Raji (cell line): Measurements from ENCODE around the gene CPNE4.

ENCODE experiments used
- POLR2A ChIP-seq: IDR thresholded peaks from 2 replicates; pipeline ENCODE4 v1.6.1; 2011; ENCODE audit warnings: low read depth, low read length, control low read depth; ENCODE audit not compliant: insufficient read depth

Gene CPNE4

DNA sequence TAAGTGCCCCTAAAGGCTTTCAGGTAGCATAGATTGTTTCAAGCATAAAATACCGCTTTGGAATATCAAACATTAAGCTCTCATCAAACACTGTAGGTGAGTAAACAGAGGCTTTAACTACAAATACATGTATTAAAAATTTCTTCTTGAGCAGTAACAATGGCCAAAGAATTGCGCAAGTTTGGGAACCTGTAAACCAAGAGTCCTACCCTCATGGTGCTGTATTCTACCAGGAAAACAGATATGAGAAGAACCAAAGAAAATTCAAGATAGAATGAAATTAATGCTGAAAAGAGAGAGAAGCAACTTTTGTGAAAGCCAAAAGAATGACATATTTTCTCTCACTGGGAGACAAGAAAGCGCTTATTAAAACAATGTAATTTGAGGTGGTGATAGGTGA lies 45.5 kb downstream of the CPNE4 start:
- no peak for TF ChIP-seq POLR2A

DNA sequence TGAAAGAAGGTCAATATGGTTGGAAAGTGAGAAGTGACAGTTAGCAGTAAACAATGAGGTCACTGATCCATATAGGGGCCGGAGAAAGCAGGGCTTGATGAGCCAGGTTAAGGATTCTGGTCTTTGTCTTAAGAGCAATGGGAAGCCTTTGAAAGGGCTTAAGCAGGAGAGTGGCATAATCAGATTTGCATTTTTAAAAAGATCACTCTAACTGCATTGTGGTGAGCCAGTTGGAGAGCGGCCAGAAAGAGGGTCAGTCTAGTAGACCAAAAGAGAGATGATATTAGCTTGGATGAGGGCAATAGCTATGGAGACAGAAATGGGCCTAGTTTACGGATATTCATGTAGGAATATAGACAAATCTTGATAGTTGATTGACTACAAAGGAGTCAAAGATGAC lies 46.6 kb downstream of the CPNE4 start:
- no peak for TF ChIP-seq POLR2A

DNA sequence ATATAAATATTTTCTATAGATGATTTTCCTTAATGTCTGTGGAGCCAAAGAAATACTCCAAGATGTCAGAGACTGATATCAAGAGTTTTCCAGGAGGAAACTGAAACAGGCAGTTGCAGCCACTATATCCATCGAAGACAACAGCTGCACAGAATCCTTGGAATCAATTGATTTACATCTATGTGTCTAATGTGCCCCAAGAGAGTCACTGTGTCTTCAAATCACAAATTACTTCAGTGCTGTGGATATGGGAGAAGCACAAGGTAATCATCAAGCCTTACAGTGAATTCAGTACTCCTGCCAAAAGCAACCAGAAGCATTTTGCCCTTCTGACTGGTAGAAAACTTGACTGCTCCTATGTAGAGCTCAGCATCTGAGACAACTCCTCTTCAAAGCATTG lies 51.1 kb downstream of the CPNE4 start:
- TF ChIP-seq POLR2A: no peak

- TF ChIP-seq POLR2A: no peak
Measured at GRCh38 chr3:131981323-131981722, 53.5 kb downstream of the CPNE4 start.

GRCh38 chr3:131976448-131976847 lies 58.4 kb downstream of the CPNE4 start:
- TF ChIP-seq POLR2A: no peak

DNA sequence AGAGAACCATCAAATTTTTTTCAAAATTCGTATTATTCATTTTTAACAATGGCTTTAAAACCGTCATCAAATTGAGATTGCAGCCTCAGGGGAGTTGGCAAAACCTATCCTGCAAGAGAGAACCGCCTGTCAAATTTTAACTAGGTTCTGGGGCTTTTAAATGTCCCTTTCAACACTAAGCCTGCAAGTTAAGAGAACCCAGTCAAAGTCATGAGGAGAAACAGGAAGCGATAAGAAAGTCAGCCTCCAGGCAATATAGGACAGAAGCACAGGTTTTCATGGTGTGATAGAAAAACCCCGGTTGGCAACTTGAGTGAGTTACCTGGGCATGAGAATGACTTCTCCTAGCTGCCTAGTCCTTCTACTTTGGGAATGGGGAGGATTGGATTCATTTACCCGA lies 59.8 kb downstream of the CPNE4 start:
- no peak for TF ChIP-seq POLR2A

GRCh38 chr3:131973731-131974130 lies 61.1 kb downstream of the CPNE4 start:
- no peak for TF ChIP-seq POLR2A

GRCh38 chr3:131972550-131972949 lies 62.3 kb downstream of the CPNE4 start:
- TF ChIP-seq POLR2A: no peak

GRCh38 chr3:131972091-131972490 lies 62.7 kb downstream of the CPNE4 start:
- TF ChIP-seq POLR2A: no peak

DNA sequence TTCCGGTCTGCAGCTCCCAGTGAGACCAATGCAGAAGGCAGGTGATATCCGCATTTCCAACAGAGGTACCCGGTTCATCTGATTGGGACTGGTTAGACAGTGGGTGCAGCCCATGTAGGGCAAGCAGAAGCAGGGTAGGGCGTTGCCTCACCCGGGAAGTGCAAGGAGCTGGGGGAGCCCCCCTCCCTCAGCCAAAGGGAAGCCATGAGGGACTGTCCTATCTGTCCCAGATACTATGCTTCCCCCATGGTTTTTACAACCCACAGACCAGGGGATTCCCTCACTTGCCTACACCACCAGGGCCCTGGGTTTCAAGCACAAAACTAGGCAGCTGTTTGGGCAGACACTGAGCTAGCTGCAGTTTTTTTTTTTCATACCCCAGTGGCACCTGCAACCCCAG lies 71.8 kb downstream of the CPNE4 start:
- TF ChIP-seq POLR2A: no peak

DNA sequence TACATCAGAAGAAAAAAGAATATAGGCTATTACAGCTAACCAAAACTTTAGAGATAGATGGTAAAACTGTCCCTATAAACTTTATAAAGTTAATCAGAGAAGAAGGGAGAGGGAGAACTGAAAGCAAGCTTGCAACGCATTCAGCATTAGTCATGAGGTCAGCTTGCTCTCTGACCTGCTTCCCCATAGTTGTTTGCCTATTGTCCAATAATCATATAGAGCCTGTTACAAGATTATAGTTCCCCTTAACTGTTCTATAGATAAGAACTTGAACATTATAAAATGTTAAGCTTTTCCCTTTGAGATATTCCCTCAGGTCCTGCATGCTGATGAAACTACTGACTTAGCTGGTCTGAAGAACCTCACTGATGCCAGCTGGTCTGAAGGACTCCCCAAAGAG lies 74.5 kb downstream of the CPNE4 start:
- no peak for TF ChIP-seq POLR2A

- TF ChIP-seq POLR2A: no peak
Measured at GRCh38 chr3:131957980-131958379, 76.8 kb downstream of the CPNE4 start.

- no peak for TF ChIP-seq POLR2A
Measured at GRCh38 chr3:131957511-131957910, 77.3 kb downstream of the CPNE4 start.

GRCh38 chr3:131948806-131949205 lies 86.0 kb downstream of the CPNE4 start:
- TF ChIP-seq POLR2A: no peak

GRCh38 chr3:131944676-131945075 lies 90.1 kb downstream of the CPNE4 start:
- no peak for TF ChIP-seq POLR2A

DNA sequence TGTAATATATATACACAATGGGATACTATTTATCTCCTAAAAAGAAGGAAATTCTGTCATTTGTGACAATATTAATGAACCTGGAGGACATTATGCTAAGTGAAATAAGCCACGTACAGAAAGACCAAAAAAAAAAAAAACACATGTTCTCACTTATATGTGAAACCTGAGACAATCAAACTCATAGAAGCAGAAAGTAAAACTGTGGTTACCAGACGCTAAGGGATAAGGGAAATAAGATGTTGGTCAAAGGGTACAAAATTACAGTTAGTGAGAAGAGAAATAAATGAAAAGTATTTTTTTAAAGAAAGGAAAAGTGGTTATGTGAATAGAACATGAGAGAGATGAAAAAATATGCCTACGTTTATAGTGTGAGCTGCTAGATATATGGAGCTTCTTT lies 101.1 kb downstream of the CPNE4 start:
- TF ChIP-seq POLR2A: no peak

DNA sequence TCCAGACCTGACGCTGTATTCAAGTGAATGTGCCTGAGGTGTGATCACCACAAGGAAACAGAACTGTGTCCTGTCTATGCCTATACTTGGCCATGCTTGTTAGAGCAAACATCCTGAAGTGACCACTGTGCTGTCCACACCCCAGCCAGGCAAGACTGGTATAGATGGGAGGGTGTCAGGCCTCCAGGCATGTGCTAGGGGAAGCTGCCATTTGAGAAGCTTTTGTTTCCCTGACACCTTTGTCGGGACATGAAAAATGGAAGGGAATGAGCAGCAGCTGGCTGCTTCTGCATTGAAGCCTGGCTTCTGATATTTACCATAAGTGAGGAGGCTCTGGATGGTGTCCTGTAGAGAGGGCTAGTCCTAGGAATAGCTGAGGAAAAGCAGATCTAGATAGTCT lies 106.2 kb downstream of the CPNE4 start:
- no peak for TF ChIP-seq POLR2A

GRCh38 chr3:131925571-131925970 lies 109.2 kb downstream of the CPNE4 start:
- no peak for TF ChIP-seq POLR2A

GRCh38 chr3:131922356-131922755 lies 112.5 kb downstream of the CPNE4 start:
- no peak for TF ChIP-seq POLR2A

- no peak for TF ChIP-seq POLR2A
Measured at GRCh38 chr3:131917006-131917405, 117.8 kb downstream of the CPNE4 start.
